GM23338 (cell line): Measurements from ENCODE around the gene ALG6. TPM values are rescaled to one million over a fixed set of nuclear protein-coding genes. Genes with fewer than 3 reads are reported as not detected.

Experiments
- ATAC-seq: fragments of 200-7000 bp; cut with Tn5 transposase; 3 replicates; pipeline ENCODE4 v1.9.1; 2020
- DNase-seq: peaks from one replicate; pipeline ENCODE4 v3.0.0-alpha.2; 2015; ENCODE audit warnings: low spot score
- H2AFZ ChIP-seq: fragments of 200-600 bp; sonication (generic); 2 replicates; pipeline ENCODE4 v1.8.0; 2016; ENCODE audit warnings: antibody characterized with exemption, mild to moderate bottlenecking, moderate library complexity
- H3F3A ChIP-seq: fragments of 200-600 bp; sonication (generic); replicated peaks from 2 replicates; pipeline ENCODE4 v1.8.0; 2017; ENCODE audit warnings: antibody characterized with exemption, mixed run types, low read depth
- H3K27ac ChIP-seq: fragments of 200-600 bp; sonication (generic); 2 replicates; pipeline ENCODE4 v1.6.1; 2016; ENCODE audit warnings: low read depth
- H3K27me3 ChIP-seq: fragments of 200-600 bp; sonication (generic); 2 replicates; pipeline ENCODE4 v1.8.0; 2016; ENCODE audit warnings: mild to moderate bottlenecking, mixed run types, moderate library complexity; ENCODE audit not compliant: insufficient read depth
- H3K36me3 ChIP-seq: fragments of 200-600 bp; sonication (generic); 2 replicates; pipeline ENCODE4 v1.8.0; 2016; ENCODE audit warnings: mild to moderate bottlenecking; ENCODE audit not compliant: insufficient read depth
- H3K4me1 ChIP-seq: fragments of 200-600 bp; sonication (generic); 2 replicates; pipeline ENCODE4 v1.8.0; 2016; ENCODE audit warnings: mild to moderate bottlenecking, moderate library complexity; ENCODE audit not compliant: insufficient read depth
- H3K4me2 ChIP-seq: fragments of 200-600 bp; sonication (generic); 2 replicates; pipeline ENCODE4 v1.7.1; 2017; ENCODE audit warnings: mixed run types
- H3K4me3 ChIP-seq: fragments of 200-600 bp; sonication (generic); 2 replicates; pipeline ENCODE4 v1.6.1; 2016; ENCODE audit warnings: mixed run types
- H3K79me2 ChIP-seq: fragments of 200-600 bp; sonication (generic); replicated peaks from 2 replicates; pipeline ENCODE4 v1.8.0; 2017; ENCODE audit warnings: mild to moderate bottlenecking; ENCODE audit not compliant: insufficient read depth
- H3K9me2 ChIP-seq: fragments of 200-600 bp; sonication (generic); 2 replicates; pipeline ENCODE4 v1.8.0; 2017; ENCODE audit not compliant: insufficient read depth
- H4K20me1 ChIP-seq: fragments of 200-600 bp; sonication (generic); replicated peaks from 2 replicates; pipeline ENCODE4 v1.8.0; 2017; ENCODE audit warnings: mild to moderate bottlenecking; ENCODE audit not compliant: insufficient read depth
- H3K27ac Mint-ChIP-seq: 2 replicates; pipeline ENCODE4 v1.8.0; 2020; ENCODE audit warnings: inconsistent platforms, mild to moderate bottlenecking, moderate library complexity, mixed read lengths
- H3K27me3 Mint-ChIP-seq: 3 replicates; pipeline ENCODE4 v1.8.0; 2022; ENCODE audit warnings: low read depth, mild to moderate bottlenecking, moderate library complexity, mixed read lengths, inconsistent platforms; ENCODE audit not compliant: insufficient read depth, poor library complexity
- H3K36me3 Mint-ChIP-seq: 3 replicates; pipeline ENCODE4 v1.8.0; 2021; ENCODE audit warnings: low read depth, mild to moderate bottlenecking, inconsistent platforms, moderate library complexity, mixed read lengths
- H3K4me1 Mint-ChIP-seq: 3 replicates; pipeline ENCODE4 v1.8.0; 2020; ENCODE audit warnings: mild to moderate bottlenecking, inconsistent platforms, mixed read lengths
- H3K4me3 Mint-ChIP-seq: 3 replicates; pipeline ENCODE4 v1.8.0; 2021; ENCODE audit warnings: moderate library complexity, mild to moderate bottlenecking, inconsistent platforms, mixed read lengths
- H3K9me3 Mint-ChIP-seq: 3 replicates; pipeline ENCODE4 v1.8.0; 2020; ENCODE audit warnings: moderate library complexity, mild to moderate bottlenecking, inconsistent platforms, mixed read lengths
- CREB1 ChIP-seq: fragments of 250-450 bp; sonication (Bioruptor Pico); IDR thresholded peaks from 2 replicates; pipeline ENCODE4 v1.5.0; 2020; ENCODE audit warnings: low read depth, mild to moderate bottlenecking, moderate library complexity
- ETS1 ChIP-seq: IDR thresholded peaks from 2 replicates; pipeline ENCODE4 v1.6.1; 2016; ENCODE audit warnings: antibody characterized with exemption
- EZH2 ChIP-seq: fragments of 200-600 bp; sonication (generic); IDR thresholded peaks from one replicate; pipeline ENCODE4 v1.8.0; 2017; ENCODE audit warnings: antibody characterized with exemption, mild to moderate bottlenecking, low read depth; ENCODE audit not compliant: unreplicated experiment
- NANOG ChIP-seq: IDR thresholded peaks from 2 replicates; pipeline ENCODE4 v1.6.1; 2016; ENCODE audit warnings: antibody characterized with exemption, borderline replicate concordance
- POLR2AphosphoS5 ChIP-seq: IDR thresholded peaks from 2 replicates; pipeline ENCODE4 v1.6.1; 2016; ENCODE audit warnings: antibody characterized with exemption, low read depth
- ZNF114 ChIP-seq: fragments of 250-450 bp; sonication (Bioruptor Pico); IDR thresholded peaks from 2 replicates; pipeline ENCODE4 v1.5.0; 2020; ENCODE audit warnings: mild to moderate bottlenecking, moderate library complexity
- polyA plus RNA-seq: library from polyadenylated mRNA; unstranded; fragments of >200 nt; fragmentation: Nextera tagmentation; extraction: Ambion mirVana; gene quantifications from 2 replicates; pipeline ENCODE4 v1.2.1, GENCODE V29; 2016
- total RNA-seq: library from RNA; depleted of rRNA; stranded (reverse); fragments of >200 nt; shearing (Covaris generic); gene quantifications from 2 replicates; pipeline ENCODE4 v1.2.3, GENCODE V29; 2014

The ALG6 gene
- total and polyA plus RNA-seq, 2 experiments from 2014 or later, result 24.1 to 34.6 TPM

- H3K4me2 ChIP-seq, result peak overlapping the region; percentile 80
- peaks cover 4% of the 10 kb centered on the region; the same call in 2 of the 3 replicates for H3K9me3 Mint-ChIP-seq
- H3K4me1 ChIP-seq, result peaks cover 31% of the 10 kb centered on the region
- H3K9me2 ChIP-seq, result no peaks in the 10 kb centered on the region
- no peaks in the 10 kb centered on the region for H4K20me1 ChIP-seq
- peak overlapping the region; percentile 61 for H3K4me3 ChIP-seq
- no peaks in the 10 kb centered on the region for H3K36me3 ChIP-seq
- peaks cover 57% of the 10 kb centered on the region for H3K27me3 ChIP-seq
- H3K36me3 Mint-ChIP-seq, result peaks cover 33% of the 10 kb centered on the region
- peak overlapping the region; percentile 94 for H3K4me3 Mint-ChIP-seq
- H3K27ac ChIP-seq, result peak overlapping the region; percentile 92
- peaks cover 29% of the 10 kb centered on the region for H3K4me1 Mint-ChIP-seq
- peaks cover 12% of the 10 kb centered on the region; the same call in 1 of the 2 replicates for H3F3A ChIP-seq
- peaks cover 66% of the 10 kb centered on the region for H3K27me3 Mint-ChIP-seq
- H3K79me2 ChIP-seq, result peaks cover 27% of the 10 kb centered on the region
- ATAC-seq (peak; percentile 3), DNase-seq (peak; percentile 91)
- no peak overlapping the region for H2AFZ ChIP-seq
- H3K27ac Mint-ChIP-seq, result peak overlapping the region; percentile 93
- TF ChIP-seq ZNF114 (CRISPR knock-in tag) (no peak), NANOG (no peak), POLR2AphosphoS5 (no peak), ETS1 (no peak)
Measured at GRCh38 chr1:63321785-63322113, 45.7 kb upstream of the ALG6 start.

GRCh38 chr1:63322114-63322943 is 45.1 kb upstream of the ALG6 start, which contains the start of gene FOXD3:
Gene FOXD3 (plus strand): TSS chr1:63322567. CDS start chr1:63323059, 492 bp downstream.
- peak within 1 kb of the TSS; percentile 97 for H3K27ac Mint-ChIP-seq
- no peaks in the 10 kb centered on the region for H3K36me3 ChIP-seq
- peaks cover 63% of the 10 kb centered on the region for H3K27me3 ChIP-seq
- H3K4me2 ChIP-seq, result peak within 1 kb of the TSS; percentile 80
- peak within 1 kb of the TSS; percentile 61 for H3K4me3 ChIP-seq
- peak within 1 kb of the TSS; percentile 92 for H3K27ac ChIP-seq
- H2AFZ ChIP-seq, result no peak within 1 kb of the TSS
- TF ChIP-seq EZH2, result no peak
- TF ChIP-seq CREB1 (CRISPR knock-in tag), result peak; percentile 94
- peak; percentile 78 for TF ChIP-seq POLR2AphosphoS5
- H3K9me3 Mint-ChIP-seq, result peaks cover 4% of the 10 kb centered on the region; the same call in 2 of the 3 replicates
- peak within 1 kb of the TSS; percentile 94 for H3K4me3 Mint-ChIP-seq
- peaks cover 33% of the 10 kb centered on the region for H3K36me3 Mint-ChIP-seq
- peaks cover 72% of the 10 kb centered on the region for H3K27me3 Mint-ChIP-seq
- ATAC-seq (peak; percentile 13), DNase-seq (peak; percentile 95)
- H3K9me2 ChIP-seq, result no peaks in the 10 kb centered on the region
- H3K4me1 ChIP-seq, result peaks cover 34% of the 10 kb centered on the region
- peaks cover 27% of the 10 kb centered on the region for H3K79me2 ChIP-seq
- H3F3A ChIP-seq, result peaks cover 12% of the 10 kb centered on the region; the same call in 1 of the 2 replicates
- peaks cover 34% of the 10 kb centered on the region for H3K4me1 Mint-ChIP-seq
- H4K20me1 ChIP-seq, result no peaks in the 10 kb centered on the region
